Upper lobe of left lung (tissue), 6 donors: ENCODE results near the gene CNTNAP5. TPM values are rescaled to one million over a fixed set of nuclear protein-coding genes. Genes with fewer than 3 reads are reported as not detected.

Experiments used
- ATAC-seq, 2 donors: fragments of 200-7000 bp; cut with Tn5 transposase; one replicate each; pipeline ENCODE4 v1.9.1; 2022; ENCODE audit warnings: mild to moderate bottlenecking in 2 of 2, moderate library complexity in 2 of 2; ENCODE audit not compliant: low FRiP score in 2 of 2
- DNase-seq, 2 donors: peaks; one replicate each; pipeline ENCODE4 v3.0.0-alpha.2; 2019 to 2020
- H3K27ac ChIP-seq, 4 donors: fragments of 200-600 bp; sonication (generic); one replicate each; pipeline ENCODE4 v1.5.1; 2016 to 2019
- H3K27me3 ChIP-seq, 4 donors: fragments of 200-600 bp; sonication (generic); one replicate each; pipeline ENCODE4 v1.5.1; 2017 to 2019
- H3K36me3 ChIP-seq, 4 donors: fragments of 200-600 bp; sonication (generic); one replicate each; pipeline ENCODE4 v1.5.1; 2016 to 2019
- H3K4me1 ChIP-seq, 4 donors: fragments of 200-600 bp; sonication (generic); one replicate each; pipeline ENCODE4 v1.5.1; 2018 to 2019
- H3K4me3 ChIP-seq, 4 donors: fragments of 200-600 bp; sonication (generic); one replicate each; pipeline ENCODE4 v1.5.1; 2017 to 2019; ENCODE audit warnings: mild to moderate bottlenecking in 2 of 4, moderate library complexity in 1 of 4
- H3K9me3 ChIP-seq, 4 donors: fragments of 200-600 bp; sonication (generic); one replicate each; pipeline ENCODE4 v1.5.1; 2018 to 2019
- EP300 ChIP-seq, 4 donors: sonication (generic); formaldehyde crosslinking; IDR thresholded peaks; one replicate each; pipeline ENCODE4 v1.5.1; 2017; ENCODE audit warnings: antibody characterized with exemption in 4 of 4, control low read depth in 2 of 4
- POLR2A ChIP-seq, 4 donors: fragments of 450-650 bp; IDR thresholded peaks; one replicate each; pipeline ENCODE4 v1.5.1; 2016 to 2017; ENCODE audit warnings: antibody characterized with exemption in 4 of 4, mild to moderate bottlenecking in 2 of 4
- POLR2AphosphoS5 ChIP-seq, 2 donors: sonication (generic); formaldehyde crosslinking; IDR thresholded peaks; one replicate each; pipeline ENCODE4 v1.5.1; 2017; ENCODE audit warnings: antibody characterized with exemption in 2 of 2
- WGBS, 2 donors: methylation state at CpG; one replicate each; pipeline ENCODE4 v1.1.5; 2017 to 2018; 5-methylcytosine and 5-hydroxymethylcytosine counted together
- total RNA-seq, 6 donors: library from RNA; depleted of rRNA in 4 of 6; stranded (reverse); fragments of >200 nt in 4 of 6; gene quantifications; one replicate each; pipeline versions ENCODE4 v1.1.0 to v1.2.1, GENCODE V29; 2016 to 2021
- TF ChIP-seq, protein P1 (sequence below), 6 experiments: fragments of 450-650 bp in 4 of 6; fragments of 200-600 bp in 2 of 6; sonication (generic) in 2 of 6; IDR thresholded peaks; one replicate each; pipeline ENCODE4 v1.5.1; 2016 to 2019; ENCODE audit warnings: antibody characterized with exemption in 6 of 6
- donor health status: DM: no; HTN: no; CAD: no; lungs with moderate emphysema.
- donor health status: DM: no; HTN: yes; CAD: no; lungs with severe emphysema.

The CNTNAP5 gene
- total RNA-seq, 6 donors from 2014 or later = not detected

DNA sequence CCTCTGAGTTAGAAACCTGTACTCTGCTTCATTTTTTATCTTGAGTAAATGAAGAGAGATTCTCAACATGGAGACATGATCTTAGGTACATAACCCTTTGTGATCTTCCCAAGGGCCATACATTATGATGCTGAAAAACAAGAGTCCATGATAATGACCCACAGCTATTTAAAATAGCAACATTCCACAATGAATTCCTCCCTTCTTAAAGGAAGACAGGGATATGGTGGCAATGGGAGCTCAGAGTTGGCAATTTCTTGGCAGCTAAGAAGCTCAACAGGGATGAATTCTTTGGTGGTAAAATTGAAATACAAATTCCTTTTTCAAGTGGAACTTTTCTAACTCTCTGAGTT is 638.5 kb downstream of the CNTNAP5 start:
- Histone ChIP-seq H3K4me1 (no peaks in the 10 kb centered on the region), H3K27me3 (no peaks in the 10 kb centered on the region), H3K36me3 (no peaks in the 10 kb centered on the region), H3K9me3 (no peaks in the 10 kb centered on the region), H3K27ac (no peak overlapping the region), H3K4me3 (no peak overlapping the region)
- ATAC-seq (no peak), DNase-seq (no peak)
- TF ChIP-seq, protein P1, sequence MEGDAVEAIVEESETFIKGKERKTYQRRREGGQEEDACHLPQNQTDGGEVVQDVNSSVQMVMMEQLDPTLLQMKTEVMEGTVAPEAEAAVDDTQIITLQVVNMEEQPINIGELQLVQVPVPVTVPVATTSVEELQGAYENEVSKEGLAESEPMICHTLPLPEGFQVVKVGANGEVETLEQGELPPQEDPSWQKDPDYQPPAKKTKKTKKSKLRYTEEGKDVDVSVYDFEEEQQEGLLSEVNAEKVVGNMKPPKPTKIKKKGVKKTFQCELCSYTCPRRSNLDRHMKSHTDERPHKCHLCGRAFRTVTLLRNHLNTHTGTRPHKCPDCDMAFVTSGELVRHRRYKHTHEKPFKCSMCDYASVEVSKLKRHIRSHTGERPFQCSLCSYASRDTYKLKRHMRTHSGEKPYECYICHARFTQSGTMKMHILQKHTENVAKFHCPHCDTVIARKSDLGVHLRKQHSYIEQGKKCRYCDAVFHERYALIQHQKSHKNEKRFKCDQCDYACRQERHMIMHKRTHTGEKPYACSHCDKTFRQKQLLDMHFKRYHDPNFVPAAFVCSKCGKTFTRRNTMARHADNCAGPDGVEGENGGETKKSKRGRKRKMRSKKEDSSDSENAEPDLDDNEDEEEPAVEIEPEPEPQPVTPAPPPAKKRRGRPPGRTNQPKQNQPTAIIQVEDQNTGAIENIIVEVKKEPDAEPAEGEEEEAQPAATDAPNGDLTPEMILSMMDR (IDR thresholded peaks at IDR 0.05) = no peak
- no peak for TF ChIP-seq EP300 (IDR thresholded peaks at IDR 0.05)
- TF ChIP-seq POLR2AphosphoS5 (IDR thresholded peaks at IDR 0.05) = no peak
- no peak for TF ChIP-seq POLR2A (IDR thresholded peaks at IDR 0.05)

DNA sequence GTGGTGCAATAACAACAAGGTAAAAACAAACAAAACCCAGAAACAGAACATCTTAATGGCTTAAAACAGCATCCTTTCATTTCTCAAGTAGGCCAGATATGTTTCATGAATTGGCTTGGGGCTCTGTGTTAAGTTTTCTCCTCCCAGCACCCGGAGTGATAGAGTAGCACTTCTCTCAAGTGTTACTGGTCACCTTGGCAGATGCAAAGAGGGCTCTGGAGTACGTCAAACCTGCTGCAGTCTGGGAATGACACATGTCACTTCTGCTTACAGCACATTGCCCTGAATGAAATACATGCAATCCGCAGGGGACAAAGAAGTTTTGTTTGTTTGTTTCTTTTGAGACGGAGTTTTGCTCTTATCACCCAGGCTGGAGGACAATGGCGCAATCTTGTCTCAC is 639.3 kb downstream of the CNTNAP5 start:
- 61 to 68% methylated on average over 5 of the region's 5 CpGs for WGBS, 2 donors
- no peaks in the 10 kb centered on the region for H3K27me3 ChIP-seq
- no peak overlapping the region for H3K4me3 ChIP-seq
- no peaks in the 10 kb centered on the region for H3K4me1 ChIP-seq
- ATAC-seq = peak in 1 of 2 donors; percentile 70
- peak in 1 of 2 donors; percentile 31 for DNase-seq
- H3K9me3 ChIP-seq = no peaks in the 10 kb centered on the region
- no peaks in the 10 kb centered on the region for H3K36me3 ChIP-seq
- TF ChIP-seq EP300 (IDR thresholded peaks at IDR 0.05) (no peak), POLR2A (IDR thresholded peaks at IDR 0.05) (no peak), POLR2AphosphoS5 (IDR thresholded peaks at IDR 0.05) (no peak)
- TF ChIP-seq, protein P1 (IDR thresholded peaks at IDR 0.05) = no peak
- H3K27ac ChIP-seq = no peak overlapping the region

DNA sequence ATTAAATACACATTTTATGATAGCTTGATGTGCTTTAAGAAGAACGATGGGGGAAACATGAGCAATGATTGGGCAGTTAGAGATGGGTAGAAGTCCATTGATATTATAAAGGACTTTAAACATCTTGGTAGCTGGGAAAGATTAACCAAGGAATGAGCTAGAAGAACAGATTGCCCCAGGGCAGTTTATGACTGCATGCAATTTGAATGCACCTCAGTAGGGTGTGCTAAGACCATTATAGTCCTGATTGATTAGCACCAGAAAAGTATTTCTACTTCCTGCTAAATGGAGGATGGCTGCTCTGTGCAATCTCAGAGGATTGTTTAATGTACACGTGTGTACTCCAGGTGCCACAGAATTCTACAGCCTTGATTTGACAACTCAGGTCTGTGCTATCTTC is 641.9 kb downstream of the CNTNAP5 start:
- Histone ChIP-seq H3K9me3 (no peaks in the 10 kb centered on the region), H3K27ac (no peak overlapping the region), H3K4me3 (no peak overlapping the region), H3K36me3 (no peaks in the 10 kb centered on the region), H3K4me1 (no peaks in the 10 kb centered on the region), H3K27me3 (no peaks in the 10 kb centered on the region)
- 79 to 83% methylated on average over 2 of the region's 2 CpGs for WGBS, 2 donors
- DNase-seq (no peak), ATAC-seq (no peak)
- TF ChIP-seq, protein P1 (IDR thresholded peaks at IDR 0.05) = no peak
- TF ChIP-seq POLR2AphosphoS5 (IDR thresholded peaks at IDR 0.05) (no peak), POLR2A (IDR thresholded peaks at IDR 0.05) (no peak), EP300 (IDR thresholded peaks at IDR 0.05) (no peak)

DNA sequence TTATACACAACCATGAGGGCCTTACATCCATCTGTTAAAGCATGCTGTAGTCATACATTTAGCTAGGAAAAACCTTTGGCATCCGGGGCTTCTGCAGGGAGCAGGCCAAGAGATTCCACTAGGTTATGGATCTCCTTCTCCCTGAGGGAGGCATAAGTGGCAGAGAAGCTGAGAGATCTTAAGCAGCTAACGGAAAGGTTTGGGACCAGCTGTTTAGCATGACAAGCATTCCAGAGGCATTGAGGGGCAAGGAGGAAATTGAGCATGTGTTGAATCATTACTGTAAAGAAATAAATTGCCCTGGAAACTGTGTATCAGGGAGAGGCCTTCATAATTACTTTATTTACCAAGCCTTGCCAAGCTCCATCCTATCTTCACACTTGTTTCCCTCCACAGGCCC is 643.1 kb downstream of the CNTNAP5 start:
- DNase-seq = no peak
- 65 to 75% methylated on average over 2 of the region's 2 CpGs for WGBS, 2 donors

DNA sequence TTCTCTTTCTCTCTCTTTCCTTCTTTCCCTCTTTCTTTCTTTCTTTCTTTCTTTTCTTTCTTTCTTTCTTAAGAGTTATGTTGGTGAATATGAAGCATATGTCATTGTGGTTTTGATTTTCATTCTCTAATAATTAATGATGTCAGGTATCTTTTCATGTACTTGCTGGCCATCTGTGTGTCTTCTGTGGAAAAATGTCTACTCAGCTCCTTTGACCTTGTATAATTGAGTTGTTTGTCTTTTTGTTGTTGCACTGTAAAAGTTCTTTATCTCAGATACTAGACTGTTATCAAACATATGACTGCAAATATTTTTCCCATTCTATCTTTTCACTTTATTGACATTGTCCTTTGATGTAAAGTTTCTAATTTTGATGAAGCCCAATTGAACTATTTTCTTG is 645.1 kb downstream of the CNTNAP5 start:
- H3K4me1 ChIP-seq = no peaks in the 10 kb centered on the region
- no peak for DNase-seq
- no peaks in the 10 kb centered on the region for H3K9me3 ChIP-seq
- H3K36me3 ChIP-seq = no peaks in the 10 kb centered on the region
- no peak overlapping the region for H3K4me3 ChIP-seq
- no peak overlapping the region for H3K27ac ChIP-seq
- no peaks in the 10 kb centered on the region for H3K27me3 ChIP-seq
- no peak for ATAC-seq
- TF ChIP-seq POLR2A (IDR thresholded peaks at IDR 0.05) = no peak
- TF ChIP-seq EP300 (IDR thresholded peaks at IDR 0.05) = no peak
- no peak for TF ChIP-seq POLR2AphosphoS5 (IDR thresholded peaks at IDR 0.05)
- TF ChIP-seq, protein P1 (IDR thresholded peaks at IDR 0.05) = no peak

More for the DNA sequence above, 643.1 kb downstream of the CNTNAP5 start:
- no peaks in the 10 kb centered on the region for H3K4me1 ChIP-seq
- TF ChIP-seq EP300 (IDR thresholded peaks at IDR 0.05) (no peak), POLR2A (IDR thresholded peaks at IDR 0.05) (no peak), POLR2AphosphoS5 (IDR thresholded peaks at IDR 0.05) (no peak)
- TF ChIP-seq, protein P1 (IDR thresholded peaks at IDR 0.05) = no peak
- no peaks in the 10 kb centered on the region for H3K27me3 ChIP-seq
- no peak overlapping the region for H3K4me3 ChIP-seq
- H3K9me3 ChIP-seq = no peaks in the 10 kb centered on the region
- no peak overlapping the region for H3K27ac ChIP-seq
- no peak for ATAC-seq
- H3K36me3 ChIP-seq = no peaks in the 10 kb centered on the region
